DMS79 treated with DMSO at 0.1 percent for 48 hours (cell line): ENCODE measurements around the gene NPIPB13.
"Not testable (repeated sequence)": the region's sequence is repeated elsewhere in the genome, so short reads cannot be mapped to it uniquely, and the experiment has no call there.

ENCODE experiments used
- DNase-seq: peaks from one replicate; lab custom pipeline; 2025; lab: John Stamatoyannopoulos, UW

The NPIPB13 gene

DNA sequence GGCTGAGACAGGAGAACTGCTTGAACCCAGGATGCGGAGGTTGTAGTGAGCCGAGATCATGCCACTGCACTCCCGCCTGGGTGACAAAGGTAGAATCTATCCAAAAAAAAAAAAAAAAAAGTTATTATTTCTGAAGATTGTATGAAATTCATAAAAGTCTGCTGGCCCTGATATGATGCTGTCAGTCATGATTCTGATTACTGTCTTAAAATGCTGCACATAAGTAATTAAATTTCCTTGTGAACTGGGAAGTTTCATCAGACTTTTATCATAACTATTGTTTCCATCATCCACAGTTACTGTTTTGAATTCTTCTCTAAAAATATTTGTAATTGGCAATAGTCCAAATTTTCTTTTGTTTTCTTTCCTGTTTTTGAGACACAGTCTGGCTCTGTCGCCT, at the start of gene NPIPB13:
Gene NPIPB13, minus strand, starts transcription at position 101 of the 400 bp plus-strand sequence. CDS start 2,906 bp downstream, outside the sequence.
- not testable (repeated sequence) for DNase-seq

DNA sequence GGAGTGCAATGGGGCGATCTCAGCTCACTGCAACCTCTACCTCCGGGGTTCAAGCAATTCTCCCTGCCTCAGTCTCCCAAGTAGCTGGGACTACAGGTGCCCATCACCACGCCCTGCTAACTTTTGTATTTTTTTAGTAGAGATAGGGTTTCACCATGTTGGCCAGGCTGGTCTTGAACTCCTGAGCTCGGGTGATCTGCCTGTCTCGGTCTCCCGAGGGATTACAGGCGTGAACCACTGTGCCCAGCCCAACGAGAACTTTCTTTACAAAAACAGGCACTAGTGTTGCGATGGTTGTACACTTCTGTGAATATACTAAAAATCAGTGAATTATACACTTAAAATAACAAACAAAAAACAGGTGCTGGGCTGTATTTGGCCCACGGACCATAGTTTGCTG, 34.1 kb upstream of the NPIPB13 start:
- DNase-seq, result not testable (repeated sequence)

DNA sequence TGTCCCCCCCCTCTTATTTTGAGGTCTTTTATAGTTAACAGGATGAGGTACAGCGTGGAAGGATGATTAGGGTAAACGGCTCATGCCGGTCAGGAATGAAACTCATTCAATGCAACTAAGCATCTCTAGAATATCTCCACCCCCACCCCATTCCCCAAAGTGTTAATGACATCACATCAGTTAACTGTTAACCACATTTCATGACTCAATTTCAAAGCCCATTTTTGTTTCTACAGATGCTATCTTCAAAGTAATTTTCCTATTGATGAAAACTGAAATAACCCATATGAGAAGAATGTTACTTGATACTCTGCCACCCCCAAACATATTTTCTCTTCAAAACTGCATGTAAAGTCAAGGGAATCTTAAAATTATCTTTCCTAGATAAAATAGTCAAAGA, 30.2 kb upstream of the NPIPB13 start:
- not testable (repeated sequence) for DNase-seq

DNA sequence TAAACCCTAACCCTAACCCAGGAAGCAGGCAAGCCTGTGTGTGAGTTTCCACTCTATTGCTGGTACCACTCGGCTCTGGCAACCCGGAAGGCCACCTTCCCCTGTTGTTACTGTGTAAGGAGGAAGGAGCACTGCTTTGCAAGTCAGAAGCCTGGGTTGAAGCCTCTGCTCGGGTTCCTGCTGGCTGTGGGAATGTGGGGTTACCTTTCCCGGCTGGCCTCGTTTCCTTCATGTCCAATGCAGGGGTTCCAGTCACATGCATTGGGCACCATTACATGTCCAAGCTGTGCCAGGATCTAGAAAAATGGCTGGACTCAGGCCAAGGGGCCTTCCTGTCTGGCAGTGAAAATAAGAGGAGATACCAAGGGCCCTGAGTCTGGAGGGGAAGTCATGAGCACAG, 31.2 kb downstream of the NPIPB13 start:
- DNase-seq, result not testable (repeated sequence)

DNA sequence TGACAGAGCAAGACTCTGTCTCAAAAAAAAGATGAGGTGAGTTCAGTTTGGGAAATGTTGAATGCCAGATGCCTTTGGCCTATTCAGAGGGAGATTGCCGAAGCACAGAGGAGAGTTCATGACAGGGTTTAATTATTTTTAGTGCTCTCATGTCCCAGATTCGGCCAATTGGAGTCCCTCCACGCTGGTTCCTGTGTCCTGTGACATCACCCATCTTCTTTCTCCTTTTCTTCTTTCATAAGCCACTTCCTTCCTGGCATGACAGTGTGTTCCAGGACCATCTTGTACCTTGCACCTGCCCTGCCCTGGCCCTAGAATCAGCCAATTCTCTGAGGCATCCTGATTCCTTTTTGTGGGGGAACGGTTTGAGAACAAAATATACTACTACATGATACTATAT, 36.9 kb downstream of the NPIPB13 start:
- not testable (repeated sequence) for DNase-seq

DNA sequence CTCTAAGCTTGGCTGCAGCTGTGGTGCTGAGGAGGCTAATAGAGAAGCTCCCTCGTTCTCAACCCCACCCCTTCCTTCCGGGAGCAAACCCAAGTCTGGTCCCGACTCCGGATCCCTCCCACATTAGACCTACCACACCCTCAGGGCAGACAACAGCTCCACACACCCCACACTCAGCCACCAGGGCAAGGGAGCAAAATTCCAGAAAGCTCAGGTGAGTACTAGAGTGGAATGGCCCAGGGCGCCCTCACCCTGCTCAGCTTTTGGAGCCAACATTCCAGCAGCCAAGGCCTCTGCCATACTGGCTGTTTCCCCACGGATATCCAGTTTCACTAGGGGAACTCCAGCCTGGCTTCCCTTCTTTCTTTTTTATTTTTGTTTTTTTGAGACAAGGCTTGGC, 39.2 kb downstream of the NPIPB13 start:
- not testable (repeated sequence) for DNase-seq

DNA sequence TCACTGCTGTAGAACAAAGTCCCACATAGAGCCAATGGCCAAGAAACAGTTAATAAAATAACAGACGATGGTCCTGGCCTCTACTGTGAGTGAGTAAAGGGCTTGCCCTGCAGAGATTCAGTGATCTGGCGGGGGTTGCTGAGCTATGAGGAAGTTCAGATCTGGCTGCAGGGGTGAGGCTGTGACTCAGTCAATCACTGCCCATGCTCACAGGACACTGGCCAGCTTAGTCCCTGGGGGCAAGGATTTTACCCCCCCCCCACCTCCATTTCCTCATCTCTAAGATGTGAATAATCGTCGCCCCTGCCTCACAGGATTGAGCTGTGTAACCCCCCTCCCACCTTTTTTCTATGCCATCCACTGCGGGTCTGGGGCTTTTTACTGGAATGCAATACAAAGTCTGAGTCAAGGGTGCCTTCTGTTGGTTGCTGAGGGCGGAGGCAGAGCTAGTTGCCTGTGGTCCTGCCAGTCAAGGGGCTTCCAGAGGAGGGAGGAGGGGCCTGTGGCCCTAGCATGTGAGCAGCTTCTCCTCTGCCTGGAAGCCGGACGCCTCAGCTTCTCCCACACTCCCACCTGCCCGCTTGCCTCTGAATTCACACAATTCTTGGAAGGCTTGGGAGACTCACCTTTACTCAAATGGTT, 41.1 kb downstream of the NPIPB13 start:
- not testable (repeated sequence) for DNase-seq

DNA sequence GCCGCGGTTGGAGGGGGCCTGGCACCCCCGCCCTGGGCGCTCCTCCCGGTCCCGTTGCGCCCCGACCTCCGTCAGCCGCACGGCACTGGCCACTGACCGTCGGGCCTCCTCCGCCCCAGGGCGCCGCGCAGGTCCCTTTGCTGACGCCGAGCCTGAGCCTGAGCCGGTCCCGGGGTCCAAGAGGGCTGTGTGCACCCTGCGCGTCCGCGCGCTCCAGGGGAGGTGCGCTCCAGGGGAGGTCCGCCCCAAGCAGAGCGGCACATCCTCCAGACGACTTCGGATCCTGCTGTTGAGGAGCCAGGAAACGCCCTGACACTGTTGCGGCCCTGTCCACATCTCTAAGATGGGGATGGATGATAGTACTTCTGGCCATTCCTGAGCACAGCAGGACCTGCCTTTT, 42.0 kb downstream of the NPIPB13 start:
- DNase-seq, result not testable (repeated sequence)

DNA sequence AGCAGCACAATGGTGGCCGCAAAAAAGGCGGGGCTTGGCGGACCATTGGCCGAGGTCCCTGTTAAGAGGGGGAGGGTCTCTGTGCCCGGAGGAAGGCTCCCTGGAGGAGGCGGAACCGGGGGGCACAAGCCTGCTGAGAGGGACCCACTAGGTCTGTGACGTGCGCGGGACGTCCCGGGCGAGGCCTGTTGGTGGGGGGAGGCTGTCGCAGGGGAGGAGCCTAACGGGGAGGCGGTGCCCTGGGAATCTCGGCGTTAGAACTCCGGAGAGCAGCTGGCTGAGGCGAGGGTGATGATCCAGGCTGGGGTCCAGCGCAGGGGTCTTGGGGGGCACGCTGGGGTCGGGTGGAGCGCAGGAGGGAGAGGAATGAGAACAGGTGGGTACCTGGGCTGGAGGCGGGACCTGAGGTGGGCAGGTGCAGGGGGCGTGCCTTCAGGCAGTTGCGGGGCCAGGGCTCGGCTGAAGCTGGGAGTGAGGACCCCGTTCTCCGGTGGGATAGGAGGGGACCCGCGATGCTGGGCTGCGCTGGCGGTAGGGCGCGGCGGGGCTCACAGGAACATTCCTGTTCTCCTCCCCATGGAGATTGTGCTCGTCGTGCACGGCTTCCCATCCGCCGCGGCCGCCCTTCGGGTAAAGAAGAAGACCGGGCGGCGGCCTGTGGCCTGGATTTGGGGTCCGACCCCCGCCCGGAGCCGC, 42.6 kb downstream of the NPIPB13 start:
- DNase-seq, result not testable (repeated sequence)

DNA sequence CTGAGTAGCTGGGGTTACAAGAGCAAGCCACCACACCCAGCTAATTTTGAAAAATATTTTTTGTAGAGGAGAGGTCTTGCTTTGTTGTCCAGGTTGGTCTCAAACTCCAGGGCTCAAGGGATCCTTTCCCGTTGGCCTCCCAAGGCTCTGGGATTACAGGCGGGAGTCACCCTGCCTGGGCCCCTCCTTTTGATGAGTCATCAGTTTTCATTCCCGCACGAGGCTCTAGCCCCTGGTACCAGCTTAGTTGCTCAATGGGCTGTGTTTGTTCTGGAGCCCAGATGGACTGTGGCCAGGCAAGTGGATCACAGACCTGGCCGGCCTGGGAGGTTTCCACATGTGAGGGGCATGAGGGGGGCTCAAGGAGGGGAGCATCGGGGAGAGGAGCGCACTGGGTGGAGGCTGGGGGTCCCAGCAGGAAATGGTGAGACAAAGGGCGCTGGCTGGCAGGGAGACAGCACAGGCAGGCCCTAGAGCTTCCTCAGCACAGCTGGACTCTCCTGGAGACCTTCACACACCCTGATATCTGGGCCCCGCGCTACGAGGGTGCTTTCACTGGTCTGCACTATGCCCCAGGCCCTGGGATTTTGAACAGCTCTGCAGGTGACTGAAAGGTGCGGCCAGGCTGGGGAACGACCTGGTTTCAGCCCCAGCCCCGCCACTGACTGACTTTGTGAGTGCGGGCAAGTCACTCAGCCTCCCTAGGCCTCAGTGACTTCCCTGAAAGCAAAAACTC, 48.5 kb downstream of the NPIPB13 start:
- not testable (repeated sequence) for DNase-seq

DNA sequence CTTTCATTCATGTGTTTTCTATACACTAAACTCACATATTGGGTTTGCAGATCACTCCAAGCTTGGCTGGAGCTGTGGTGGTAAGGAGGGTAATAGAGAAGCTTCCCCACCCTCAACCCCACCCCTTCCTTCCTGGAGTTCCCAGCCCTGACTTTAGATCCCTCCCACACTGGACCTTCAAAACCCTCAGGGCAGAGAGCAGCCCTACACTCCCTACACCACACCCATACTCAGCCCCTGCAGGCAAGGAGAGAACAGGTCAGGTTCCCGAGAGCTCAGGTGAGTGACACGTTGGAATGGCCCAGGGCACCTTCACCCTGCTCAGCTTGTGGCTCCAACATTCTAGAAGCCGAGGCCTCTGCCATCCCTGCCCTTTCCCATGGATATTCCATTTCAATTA, 49.2 kb downstream of the NPIPB13 start, which contains the start of gene SULT1A3:
Gene SULT1A3, plus strand, starts transcription at position 207 of the 400 bp plus-strand sequence. CDS start 1,474 bp downstream, outside the sequence.
- DNase-seq, result not testable (repeated sequence)
